ENCODE results near the gene MUC4. TPM values are rescaled to one million over a fixed set of nuclear protein-coding genes. Genes with fewer than 3 reads are reported as not detected.

MUC4 gene
- total RNA-seq, 1 donor from 2014 or later = not detected

DNA sequence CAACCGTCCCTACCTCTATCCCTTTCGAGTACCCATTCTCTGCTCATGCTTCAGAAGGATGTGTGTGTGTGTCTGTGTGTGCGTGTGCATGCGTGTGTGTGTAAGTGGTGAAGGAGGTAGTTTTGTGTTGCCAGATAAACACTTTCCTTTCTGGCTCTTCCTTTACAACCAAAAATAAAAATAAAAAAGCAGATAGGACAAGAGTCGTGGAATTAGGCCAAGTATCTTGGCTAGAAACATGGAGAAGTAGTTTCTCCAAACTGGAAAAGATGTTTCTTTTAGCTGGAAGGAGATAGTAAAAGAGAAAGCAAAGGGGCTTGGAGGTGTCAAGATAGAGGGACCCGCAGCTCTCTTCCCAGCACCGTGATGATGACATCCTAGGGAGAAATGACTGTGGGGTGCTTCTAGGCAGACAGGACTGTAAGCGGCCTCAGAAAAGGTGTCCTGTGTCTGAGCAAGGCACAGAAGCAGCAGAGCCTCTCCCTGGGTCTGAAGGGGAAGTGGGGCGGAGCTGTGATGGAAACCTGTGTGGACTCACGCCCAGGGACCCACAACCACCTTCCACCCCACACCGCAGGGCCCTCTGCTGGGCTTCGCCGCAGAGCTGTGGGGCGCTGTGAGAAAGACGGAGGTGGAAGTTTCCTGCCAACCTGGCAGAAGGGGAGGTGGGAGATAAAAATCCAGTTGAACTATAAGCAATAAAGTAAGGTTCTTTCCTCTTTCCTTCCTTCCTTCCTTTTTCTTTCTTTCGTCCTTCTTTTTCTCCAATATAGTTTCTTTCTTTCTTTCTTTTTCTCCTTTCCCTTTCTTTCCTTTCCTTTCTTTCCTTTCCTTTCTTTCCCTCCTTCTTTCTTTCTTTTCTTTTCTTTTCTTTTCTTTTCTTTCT is 55.7 kb downstream of the MUC4 start:
- H3K36me3 ChIP-seq = no peaks in the 10 kb centered on the region
- no peaks in the 10 kb centered on the region for H3K4me1 ChIP-seq
- H3K4me3 ChIP-seq = no peak overlapping the region
- DNase-seq (ENCODE audit: low spot score in 2 of 2) = no peak
- H3K27ac ChIP-seq = no peak overlapping the region
- H3K27me3 ChIP-seq = no peaks in the 10 kb centered on the region
- no peak for TF ChIP-seq CTCF (IDR thresholded peaks at IDR 0.05)
- no peaks in the 10 kb centered on the region for H3K9me3 ChIP-seq
- intact Hi-C loops (cut with DNase I) = no loop called here

GRCh38 chr3:195755391-195755790 is 56.3 kb downstream of the MUC4 start:
- no peak for TF ChIP-seq CTCF (IDR thresholded peaks at IDR 0.05)
- no peak overlapping the region for H3K27ac ChIP-seq
- intact Hi-C loops (cut with DNase I) = no loop called here
- no peak overlapping the region for H3K4me3 ChIP-seq
- no peaks in the 10 kb centered on the region for H3K9me3 ChIP-seq
- DNase-seq (ENCODE audit: low spot score in 2 of 2) = no peak
- no peaks in the 10 kb centered on the region for H3K4me1 ChIP-seq
- H3K36me3 ChIP-seq = no peaks in the 10 kb centered on the region
- no peaks in the 10 kb centered on the region for H3K27me3 ChIP-seq

GRCh38 chr3:195754906-195755305 is 56.8 kb downstream of the MUC4 start:
- Histone ChIP-seq H3K27me3 (no peaks in the 10 kb centered on the region), H3K9me3 (no peaks in the 10 kb centered on the region), H3K27ac (no peak overlapping the region), H3K4me1 (no peaks in the 10 kb centered on the region), H3K4me3 (no peak overlapping the region), H3K36me3 (no peaks in the 10 kb centered on the region)
- DNase-seq (ENCODE audit: low spot score in 2 of 2) = no peak
- intact Hi-C loops (cut with DNase I) = no loop called here
- TF ChIP-seq CTCF (IDR thresholded peaks at IDR 0.05) = no peak

GRCh38 chr3:195754141-195754540 is 57.6 kb downstream of the MUC4 start:
- H3K4me3 ChIP-seq = no peak overlapping the region
- H3K27me3 ChIP-seq = no peaks in the 10 kb centered on the region
- DNase-seq (ENCODE audit: low spot score in 2 of 2) = no peak

DNA sequence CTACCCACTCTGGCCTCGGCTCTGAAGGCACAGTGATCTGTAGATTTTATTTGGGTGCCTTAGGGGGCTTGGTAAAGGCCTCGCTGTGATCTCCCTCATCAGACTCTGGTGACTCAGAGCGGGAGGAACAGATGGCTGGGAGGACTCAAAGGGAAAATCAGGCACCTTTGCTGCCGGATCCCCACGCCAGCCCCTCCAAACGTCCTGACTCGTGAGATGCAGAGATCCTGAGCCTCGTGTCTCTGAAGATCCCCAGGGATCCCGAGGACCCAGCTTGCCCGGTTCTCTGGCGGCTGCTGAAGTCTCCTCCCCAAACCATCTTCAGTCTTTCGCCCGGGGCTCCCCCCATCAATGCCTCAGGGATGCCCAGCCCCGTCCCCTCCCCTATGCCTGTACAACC is 58.1 kb downstream of the MUC4 start:
- H3K27me3 ChIP-seq = no peaks in the 10 kb centered on the region
- H3K4me1 ChIP-seq = no peaks in the 10 kb centered on the region
- intact Hi-C loops (cut with DNase I) = no loop called here
- H3K9me3 ChIP-seq = no peaks in the 10 kb centered on the region
- DNase-seq (ENCODE audit: low spot score in 2 of 2) = no peak
- no peak for TF ChIP-seq CTCF (IDR thresholded peaks at IDR 0.05)
- no peak overlapping the region for H3K4me3 ChIP-seq
- no peak overlapping the region for H3K27ac ChIP-seq
- no peaks in the 10 kb centered on the region for H3K36me3 ChIP-seq

More at GRCh38 chr3:195754141-195754540, 57.6 kb downstream of the MUC4 start:
- no peak for TF ChIP-seq CTCF (IDR thresholded peaks at IDR 0.05)
- H3K4me1 ChIP-seq = no peaks in the 10 kb centered on the region
- H3K36me3 ChIP-seq = no peaks in the 10 kb centered on the region
- no peak overlapping the region for H3K27ac ChIP-seq
- H3K9me3 ChIP-seq = no peaks in the 10 kb centered on the region
- intact Hi-C loops (cut with DNase I) = no loop called here

All from ascending aorta (tissue), 2 donors.